Hepatocyte (in vitro differentiated cells): ENCODE results near the gene PRPF39.

Source experiments
- CTCF ChIP-seq: fragments of 200-600 bp; sonication (generic); IDR thresholded peaks from 2 replicates; pipeline ENCODE4 v1.5.1; 2016; ENCODE audit warnings: antibody characterized with exemption, mild to moderate bottlenecking; ENCODE audit not compliant: poor library complexity
- EZH2 ChIP-seq: fragments of 200-600 bp; sonication (generic); IDR thresholded peaks from 2 replicates; pipeline ENCODE4 v1.6.1; 2016; ENCODE audit warnings: antibody characterized with exemption, mild to moderate bottlenecking, borderline replicate concordance

GRCh38 chr14:45084946-45085346 is 1.0 kb downstream of the PRPF39 start:
- TF ChIP-seq CTCF (no peak), EZH2 (no peak)
